ENCODE data around the gene BEND5.
A peak's percentile ranks its signal among the peaks of the same experiment; 100 is the strongest.

The BEND5 gene

DNA sequence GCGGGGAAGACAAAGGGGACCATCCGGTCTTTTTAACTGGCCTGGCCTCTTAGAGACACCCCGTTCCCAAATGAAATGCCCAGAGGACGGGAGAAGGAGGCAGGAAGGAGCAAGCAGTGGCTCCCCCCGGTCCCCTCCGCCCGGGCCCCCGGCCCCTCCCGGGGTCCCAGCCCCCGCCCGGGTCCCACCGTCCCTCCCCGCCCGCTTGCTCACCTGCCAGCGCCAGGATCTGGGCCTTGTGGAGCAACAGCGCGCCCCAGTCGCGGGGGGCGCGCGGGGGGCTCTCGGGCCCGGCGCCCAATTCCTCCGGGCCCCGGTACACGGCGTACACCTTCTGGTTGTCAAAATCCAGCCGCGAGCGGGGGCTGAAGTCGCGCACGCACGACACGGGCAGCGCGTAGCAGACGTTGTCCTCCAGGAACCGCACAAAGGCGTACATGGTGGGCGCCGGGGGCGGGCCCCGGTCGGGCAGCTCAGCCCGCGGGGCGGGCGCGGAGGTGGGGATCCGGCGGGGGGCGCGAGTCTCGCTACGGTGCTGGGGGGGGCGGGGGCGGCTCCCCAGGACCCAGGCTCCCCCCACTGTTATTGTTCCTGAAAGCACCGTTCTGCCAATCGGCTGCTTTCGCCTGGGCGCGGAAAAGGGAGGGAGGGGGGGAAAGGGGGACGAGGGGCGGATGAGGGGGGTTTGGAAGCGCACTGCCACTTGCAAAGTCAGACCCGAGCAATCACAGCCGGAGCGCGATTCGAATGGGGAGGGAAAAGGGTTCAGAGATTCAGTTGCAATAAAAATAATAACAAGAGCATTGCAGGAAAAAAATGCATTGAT, at the start of gene BEND5:
Gene BEND5 (minus strand): TSS at position 499 of the 826 bp plus-strand sequence. CDS start 60 bp downstream, at position 439.
- DNase-seq (ENCODE audit: low read depth) = peak; percentile 22

GRCh38 chr1:48823168-48823567, 46.5 kb upstream of the BEND5 start:
- DNase-seq (ENCODE audit: low read depth) = no peak

- no peak for DNase-seq (ENCODE audit: low read depth)
These were observed 43.8 kb upstream of the BEND5 start for GRCh38 chr1:48820491-48820890.

DNA sequence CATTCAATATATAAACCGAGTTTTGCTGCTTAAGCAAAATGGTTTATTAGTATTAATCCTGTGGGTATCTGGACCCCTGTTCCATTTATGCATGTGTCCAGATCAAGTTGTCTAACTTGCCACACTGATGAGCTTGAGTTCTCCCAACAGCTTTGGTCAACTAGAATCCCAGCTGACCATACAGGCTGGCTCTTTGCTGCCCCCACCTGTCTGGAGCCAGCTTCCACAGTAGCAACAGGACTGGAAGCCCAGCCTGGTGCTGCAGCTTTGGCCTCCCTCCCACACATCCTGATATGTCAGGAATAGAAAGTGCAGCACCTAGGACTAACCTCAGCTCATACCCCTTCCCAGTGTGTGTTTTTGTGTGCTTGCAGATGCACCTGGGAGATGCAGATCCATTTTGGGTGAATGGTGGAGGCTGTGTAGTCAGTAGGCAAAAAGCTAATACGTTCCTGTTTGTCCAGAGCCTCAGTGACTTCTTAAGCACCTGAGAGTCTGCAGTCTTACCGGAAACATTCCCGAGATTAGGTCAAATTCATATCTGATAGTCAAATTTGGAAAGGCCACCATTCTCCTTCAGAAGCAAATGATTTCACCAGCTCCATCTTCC, 40.9 kb upstream of the BEND5 start:
- DNase-seq (ENCODE audit: low read depth) = no peak

- DNase-seq (ENCODE audit: low read depth) = no peak
These were observed 34.0 kb upstream of the BEND5 start for GRCh38 chr1:48810740-48811139.

DNA sequence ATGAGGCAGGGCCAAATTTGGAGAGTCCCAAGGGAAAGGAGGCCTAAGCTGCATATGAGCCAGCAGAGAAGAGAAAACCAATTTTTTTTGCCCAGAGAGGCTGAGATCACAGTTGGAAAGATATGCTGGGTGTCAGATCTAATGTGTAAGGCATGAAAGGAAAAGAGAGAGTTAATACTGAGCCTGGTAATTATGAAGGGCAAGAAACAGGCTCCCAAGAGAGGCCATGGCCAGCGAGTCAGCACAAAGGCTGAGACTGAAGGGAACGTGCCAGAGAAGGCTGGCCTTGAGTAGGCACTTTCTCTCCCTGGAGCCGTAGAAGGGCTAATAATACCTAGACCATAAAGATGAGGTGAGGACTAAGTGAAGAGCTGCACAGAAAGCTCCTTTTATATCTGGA, 31.8 kb upstream of the BEND5 start:
- no peak for DNase-seq (ENCODE audit: low read depth)

GRCh38 chr1:48807554-48808260, 31.0 kb upstream of the BEND5 start:
- DNase-seq (ENCODE audit: low read depth) = no peak

DNA sequence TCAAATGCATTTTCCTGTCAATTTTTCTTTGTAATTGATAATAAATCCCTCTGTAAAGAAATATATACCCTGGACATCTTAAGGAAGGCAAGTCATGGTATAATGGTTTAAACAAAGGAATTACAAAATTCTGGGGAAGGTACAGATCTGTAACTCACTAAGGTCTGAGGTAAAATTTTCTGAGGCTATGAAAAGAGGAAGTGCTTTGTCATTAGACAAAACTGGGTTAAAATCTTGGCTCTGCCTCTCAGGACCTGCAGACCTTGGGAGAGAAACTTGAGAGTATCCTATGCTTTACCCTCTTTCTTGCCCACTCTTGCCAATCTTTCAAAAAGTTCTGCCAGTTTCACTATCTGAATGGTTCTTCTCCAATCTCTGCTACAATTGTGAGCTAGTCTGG, 26.8 kb upstream of the BEND5 start:
- no peak for DNase-seq (ENCODE audit: low read depth)

DNA sequence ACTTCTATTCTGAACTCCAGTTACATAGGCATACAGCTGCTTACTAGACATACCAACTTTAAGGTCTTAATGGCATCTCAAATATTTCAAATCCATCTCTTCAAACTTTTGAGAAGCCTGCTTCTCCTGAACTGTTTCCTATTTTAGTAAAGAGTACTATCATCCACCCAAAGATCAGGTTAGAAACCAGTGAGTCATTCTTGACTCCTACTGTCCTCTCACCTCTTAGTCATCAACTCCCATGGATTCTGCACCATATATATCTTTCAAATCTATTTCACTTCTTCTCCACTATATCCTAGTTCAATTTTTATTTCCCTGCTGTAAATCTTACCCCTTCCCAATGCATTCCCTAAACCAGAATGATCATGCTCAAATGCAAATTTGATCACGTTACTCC, 18.1 kb upstream of the BEND5 start:
- DNase-seq (ENCODE audit: low read depth) = no peak

- DNase-seq (ENCODE audit: low read depth) = no peak
These were observed 17.2 kb upstream of the BEND5 start for GRCh38 chr1:48793863-48794262.

GRCh38 chr1:48792961-48793360, 16.3 kb upstream of the BEND5 start:
- no peak for DNase-seq (ENCODE audit: low read depth)

- no peak for DNase-seq (ENCODE audit: low read depth)
These were observed 13.7 kb upstream of the BEND5 start for GRCh38 chr1:48790397-48790796.

- no peak for DNase-seq (ENCODE audit: low read depth)
These were observed 13.2 kb upstream of the BEND5 start for GRCh38 chr1:48789903-48790302.

DNA sequence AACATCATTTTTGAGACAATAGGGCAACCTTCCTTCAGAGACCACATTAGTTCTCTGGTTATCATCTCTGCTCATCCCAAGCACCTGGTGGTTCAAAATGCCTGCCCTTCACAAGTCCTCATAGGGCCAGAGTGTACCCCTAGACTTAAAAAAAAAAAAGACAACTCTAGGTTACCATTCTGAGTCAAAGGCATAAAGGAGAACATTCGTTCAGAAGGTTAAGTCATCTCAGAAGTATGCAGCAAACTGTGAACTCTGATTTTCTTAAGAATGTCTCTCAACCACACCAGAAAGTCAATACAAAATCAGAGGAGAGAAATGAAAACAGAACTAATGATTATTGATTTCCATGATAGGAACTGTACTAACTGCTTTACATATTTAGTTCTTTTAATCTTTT, 9.2 kb upstream of the BEND5 start:
- no peak for DNase-seq (ENCODE audit: low read depth)

DNA sequence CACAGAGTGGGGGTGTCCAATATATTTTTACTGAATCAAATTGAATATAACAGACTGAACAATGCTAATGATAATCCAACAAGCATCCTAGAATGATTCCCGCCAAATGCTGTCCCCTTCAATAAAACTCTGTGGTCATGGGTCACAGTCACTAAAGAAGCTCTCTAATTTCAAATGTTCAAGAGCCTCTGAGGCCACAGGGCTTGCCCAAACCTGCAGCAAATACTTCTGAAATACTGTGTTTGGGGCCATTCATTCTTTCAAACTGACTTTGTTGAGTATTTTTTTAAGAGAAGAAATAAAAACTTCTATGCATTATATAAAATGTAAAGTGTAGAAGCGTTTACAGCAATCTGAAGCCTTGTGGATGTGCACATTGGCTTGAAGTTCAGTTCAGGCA, 7.6 kb upstream of the BEND5 start:
- no peak for DNase-seq (ENCODE audit: low read depth)

DNA sequence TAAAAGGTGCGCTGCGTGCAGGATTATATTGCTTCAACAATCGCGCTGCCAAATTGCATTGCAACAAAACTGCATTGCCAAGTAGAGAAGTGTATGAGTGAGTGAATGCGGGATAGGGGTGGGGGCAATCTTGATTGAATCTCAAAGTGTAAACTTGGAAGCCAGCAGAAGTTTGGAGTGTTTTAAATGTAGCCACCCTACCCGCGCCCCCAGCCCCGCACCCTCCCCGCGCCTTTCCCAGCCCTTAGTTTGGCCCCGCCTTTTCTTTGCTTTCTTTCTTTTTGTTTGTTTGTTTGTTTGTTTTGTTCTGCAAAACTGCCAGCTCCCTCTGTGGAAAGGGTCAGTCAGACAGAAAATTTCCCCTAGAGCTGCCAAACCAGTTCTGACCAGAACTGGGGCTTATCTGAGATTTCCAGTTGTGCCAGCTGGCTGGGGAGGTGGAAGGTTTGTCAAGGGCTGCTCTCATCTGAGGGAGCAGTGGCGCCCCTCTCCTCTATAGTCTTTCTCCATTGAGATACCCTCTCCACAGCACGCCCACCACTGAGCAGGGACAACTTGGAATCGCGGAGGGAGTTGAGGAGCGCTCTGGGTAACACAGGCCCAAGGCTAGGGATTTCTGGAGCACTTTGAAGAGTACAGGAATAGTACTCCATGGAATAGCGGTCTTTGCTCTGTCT, 666 bp upstream of the BEND5 start:
- DNase-seq (ENCODE audit: low read depth) = no peak

DNA sequence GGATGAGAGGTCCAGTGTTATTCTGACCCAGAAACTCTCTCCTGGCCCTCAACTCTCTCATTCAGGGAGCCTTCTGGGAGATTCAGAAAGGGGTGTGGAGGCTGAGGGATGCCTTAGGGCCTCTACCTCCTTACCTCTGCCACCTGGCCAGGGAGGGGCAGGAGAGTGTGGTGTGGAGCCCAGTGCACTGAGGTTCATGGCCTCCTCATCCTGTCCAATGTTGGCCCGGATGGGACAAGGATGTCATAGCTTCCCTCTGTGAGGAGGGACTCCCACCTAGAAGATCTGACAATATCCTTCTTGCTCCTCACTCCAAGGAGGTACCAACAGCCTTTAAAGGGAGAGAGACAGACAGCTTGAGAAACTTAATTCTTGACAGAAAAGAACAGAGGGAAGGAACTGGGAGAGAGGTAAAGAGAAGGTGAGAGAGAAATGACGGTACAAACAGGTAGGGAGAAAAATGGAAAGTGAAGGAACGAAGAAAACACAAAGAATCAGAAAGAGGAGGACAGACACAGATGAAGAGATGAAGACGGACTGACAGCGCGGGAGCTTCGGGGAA, 779 bp downstream of the BEND5 start:
- no peak for DNase-seq (ENCODE audit: low read depth)

DNA sequence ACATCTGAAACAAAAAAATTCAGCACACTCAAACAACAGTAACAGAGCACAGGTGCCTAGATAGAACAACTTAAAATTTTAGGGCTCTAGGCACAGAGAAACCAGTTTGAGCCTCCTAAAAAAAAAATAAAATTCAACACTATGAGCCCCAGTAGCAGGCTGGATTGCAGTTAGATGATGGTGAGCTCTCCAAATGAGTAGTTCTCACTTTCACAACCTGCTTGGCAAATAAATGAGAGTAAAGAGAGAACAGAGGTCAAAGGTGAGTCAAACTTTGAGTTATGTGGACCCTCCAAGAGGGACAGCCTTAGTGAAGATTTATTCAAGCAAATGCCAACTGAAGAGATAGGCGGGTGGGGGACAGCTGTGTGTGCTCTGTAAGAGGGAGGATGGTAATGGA, 3.6 kb downstream of the BEND5 start:
- DNase-seq (ENCODE audit: low read depth) = no peak

DNA sequence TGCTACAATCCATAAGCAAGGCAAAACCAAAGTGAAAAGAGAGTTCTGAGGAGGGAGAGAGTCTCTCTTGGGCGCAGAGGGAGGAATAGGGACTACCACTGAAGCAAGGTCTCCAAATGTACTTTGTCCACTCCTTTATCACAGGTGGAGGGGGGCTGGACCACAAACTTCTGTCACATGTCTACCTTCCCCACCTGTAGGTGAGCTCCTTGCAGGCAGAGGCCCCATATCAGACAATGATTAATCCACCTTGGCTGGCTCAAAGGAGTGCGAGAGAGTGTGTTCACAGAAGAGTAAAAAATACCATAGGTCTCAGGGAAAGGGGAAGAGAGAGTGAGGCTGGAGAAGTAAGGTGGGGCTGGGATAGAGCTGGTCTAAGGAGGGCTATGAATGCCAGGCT, 4.5 kb downstream of the BEND5 start:
- DNase-seq (ENCODE audit: low read depth) = no peak

DNA sequence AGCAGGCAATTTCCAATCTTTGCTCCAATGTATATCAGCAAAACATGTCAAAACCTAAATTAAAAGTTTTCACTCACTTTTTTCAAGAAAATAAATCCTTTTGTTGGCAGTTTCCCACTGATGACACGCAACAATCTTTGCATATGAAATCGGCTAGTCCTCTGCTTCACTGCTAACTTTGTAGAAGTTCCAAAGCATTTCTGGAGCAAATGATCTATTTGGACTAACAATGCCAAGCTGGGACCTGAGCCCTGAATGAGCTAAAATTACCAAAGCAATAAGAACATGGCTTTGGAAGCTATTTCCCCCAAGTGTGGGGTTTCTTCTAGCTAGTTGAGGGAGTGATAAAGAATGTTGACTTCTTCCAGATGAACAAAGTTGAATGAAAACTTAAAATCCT, 5.1 kb downstream of the BEND5 start:
- DNase-seq (ENCODE audit: low read depth) = no peak

- DNase-seq (ENCODE audit: low read depth) = no peak
These were observed 8.6 kb downstream of the BEND5 start for GRCh38 chr1:48767975-48768510.

DNA sequence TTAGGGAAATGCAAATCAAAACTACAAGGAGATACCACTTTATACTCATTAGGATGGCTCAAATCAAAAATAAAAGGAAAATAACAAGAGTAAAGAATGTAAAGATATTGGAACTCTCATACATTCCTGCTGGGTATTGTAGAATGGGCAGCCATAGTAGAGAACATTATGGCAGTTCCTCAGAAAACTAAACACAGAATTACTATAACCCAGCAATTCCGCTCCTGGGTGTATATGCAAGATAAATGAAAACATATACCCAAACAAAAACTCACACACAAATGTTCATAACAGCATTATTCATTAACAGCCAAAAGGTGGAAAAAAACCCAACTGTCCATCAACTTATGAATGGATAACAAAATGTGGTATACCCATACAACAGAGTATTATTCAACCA, 11.4 kb downstream of the BEND5 start:
- no peak for DNase-seq (ENCODE audit: low read depth)

All from stimulated activated CD4-positive, alpha-beta T cell treated with anti-CD3 and anti-CD28 coated beads, Interleukin-2, amount 100 ng/mL, for 4 hours (primary cell).